Heart left ventricle (tissue), 16 donors: ENCODE results near the gene MS4A6E. TPM values are rescaled to one million over a fixed set of nuclear protein-coding genes. Genes with fewer than 3 reads are reported as not detected.
"Not testable (repeated sequence)": the region's sequence is repeated elsewhere in the genome, so short reads cannot be mapped to it uniquely, and the experiment has no call there.

Experiments
- ATAC-seq, 4 donors: fragments of 200-7000 bp; cut with Tn5 transposase; one replicate each; pipeline ENCODE4 v1.9.1; 2020 to 2022; ENCODE audit warnings: moderate library complexity in 4 of 4, mild to moderate bottlenecking in 3 of 4, moderate number of reproducible peaks in 1 of 4
- DNase-seq, 5 donors: peaks; one replicate each; pipeline ENCODE4 v3.0.0-alpha.2; 2020
- H3K27ac ChIP-seq, 12 donors: fragments of 200-600 bp; sonication (generic) in 4 of 12; one replicate each; pipeline versions ENCODE4 v1.5.0 to v1.8.0; 2016 to 2022; ENCODE audit warnings: mild to moderate bottlenecking in 2 of 12
- H3K27me3 ChIP-seq, 9 donors: fragments of 200-600 bp; sonication (generic) in 2 of 9; one replicate each; pipeline versions ENCODE4 v1.5.1 to v1.8.0; 2016 to 2022; ENCODE audit warnings: mild to moderate bottlenecking in 3 of 9
- H3K36me3 ChIP-seq, 9 donors: fragments of 200-600 bp; sonication (generic) in 2 of 9; one replicate each; pipeline versions ENCODE4 v1.5.0 to v1.8.0; 2018 to 2022; ENCODE audit warnings: mild to moderate bottlenecking in 2 of 9
- H3K4me1 ChIP-seq, 12 donors: fragments of 200-600 bp; sonication (generic) in 4 of 12; one replicate each; pipeline versions ENCODE4 v1.5.0 to v1.8.0; 2016 to 2022; ENCODE audit warnings: mild to moderate bottlenecking in 3 of 12
- H3K4me3 ChIP-seq, 12 donors: fragments of 200-600 bp; sonication (generic) in 4 of 12; one replicate each; pipeline versions ENCODE4 v1.5.0 to v1.8.0; 2017 to 2022; ENCODE audit warnings: mild to moderate bottlenecking in 9 of 12, moderate library complexity in 4 of 12
- H3K9me3 ChIP-seq, 12 donors: fragments of 200-600 bp; sonication (generic) in 4 of 12; one replicate each; pipeline versions ENCODE4 v1.5.0 to v1.8.0; 2016 to 2022; ENCODE audit warnings: mild to moderate bottlenecking in 1 of 12
- POLR2A ChIP-seq, 2 donors: fragments of 450-650 bp; IDR thresholded peaks; one replicate each; pipeline ENCODE4 v1.6.1; 2017; ENCODE audit warnings: antibody characterized with exemption in 2 of 2, mild to moderate bottlenecking in 2 of 2, moderate library complexity in 2 of 2
- WGBS, 4 donors: extraction: QIAGEN DNeasy Blood & Tissue Kit in 2 of 4; methylation state at CpG; one replicate each; pipeline versions ENCODE4 v1.1.5 to v1.1.7; 2013 to 2018; 5-methylcytosine and 5-hydroxymethylcytosine counted together
- intact Hi-C, 10 donors: fragments of 100-400 bp; cut with DNase I; formaldehyde crosslinking; loops; one replicate each; pipeline versions ENCODE4 v1.11.1 to v1.14.2; 2022
- polyA plus RNA-seq, 2 donors: library from polyadenylated mRNA; stranded (reverse); fragments of 200-250 nt; gene quantifications; one replicate each; pipeline ENCODE4 v1.2.3, GENCODE V29; 2013
- total RNA-seq, 9 donors: library from RNA; depleted of rRNA in 2 of 9; stranded (reverse); fragments of >200 nt in 2 of 9; fragmentation: NEBNext Ultra II Directional in 3 of 9; extraction: Animal tissue kit (Norgen Biotek cat#: 25700) in 3 of 9; gene quantifications; one replicate each; pipeline versions ENCODE4 v1.1.0 to v1.2.4, GENCODE V29; 2016 to 2023
- TF ChIP-seq, protein P1 (sequence below), 12 donors: fragments of 200-600 bp; sonication (generic) in 4 of 12; IDR thresholded peaks; one replicate each; pipeline versions ENCODE4 v1.5.0 to v1.8.0; 2018 to 2022; ENCODE audit warnings: antibody characterized with exemption in 12 of 12, mild to moderate bottlenecking in 5 of 12
- donor health status: ischemic (EF 13 %, LVEDD 7.1; RV severe dilation, severe dysfunction).
- donor health status: healthy with polysubstance abuse.
- donor health status: DM: no; HTN: yes; CAD: no.
- donor health status: DM: no; HTN: no; CAD: no.
- donor health status: ischemic (EF 25% LVEDD 6.9; RV normal size, moderate dysfunction).
- donor health status: ischemic (EF 25% LVEDD 5.7; RV mildly dilated, moderate dysfunction).
- donor health status: healthy.
- donor health status: DM: yes; HTN: yes; CAD: no.
- donor health status: ischemic (EF 35%, LVEDD 5.7; RV mildly dilated, moderate dysfunction).
- donor health status: nonischemic (EF 11% LVEDD 7.7; RV severe dilation, severe dysfunction).
- donor health status: DM: yes; HTN: yes; CAD: no.
- donor health status: PGD.
- donor health status: ischemic (EF 29% LVEDD 5.4; RV normal size, mild dysfunction).
- donor health status: nonischemic (EF 23%, LVEDD 6.1; RV moderate dilation, normal function).

The MS4A6E gene
- total and polyA plus RNA-seq, 11 donors = 0.18 TPM; not detected in 10

DNA sequence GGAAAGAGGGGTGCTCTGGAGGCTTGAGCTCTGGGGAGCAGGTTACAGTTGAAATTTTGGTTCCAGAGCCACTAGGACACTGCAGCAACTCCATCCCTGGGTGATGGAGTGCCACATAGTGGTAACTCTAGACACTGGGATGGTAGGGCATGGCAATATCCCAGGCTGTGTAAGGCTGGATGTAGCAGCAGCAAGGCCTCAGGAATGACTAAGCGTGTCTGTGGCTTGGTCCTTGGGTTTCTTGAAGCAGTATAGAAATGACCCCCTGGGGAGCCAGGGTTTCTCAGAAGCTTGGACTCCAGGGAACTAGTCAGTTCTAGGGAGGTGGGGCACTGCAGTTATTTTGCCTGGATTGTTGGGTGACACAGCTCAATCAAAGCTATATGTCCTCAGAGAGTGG, 38.5 kb upstream of the MS4A6E start:
- Histone ChIP-seq H3K4me3 (no peak overlapping the region), H3K27ac (no peak overlapping the region), H3K4me1 (peaks cover 0 to 14% (median 0%) of the 10 kb centered on the region in 12 donors), H3K9me3 (peaks cover 0 to 6% (median 0%) of the 10 kb centered on the region in 12 donors), H3K36me3 (no peaks in the 10 kb centered on the region), H3K27me3 (no peaks in the 10 kb centered on the region)
- ATAC-seq (no peak), DNase-seq (no peak)
- WGBS, 4 donors = 92 to 96% (median 96%) methylated on average over 1 of the region's 1 CpG; no CpG with 5 or more reads in 1 of the 4 donors
- intact Hi-C loops = no loop called here
- TF ChIP-seq, protein P1, sequence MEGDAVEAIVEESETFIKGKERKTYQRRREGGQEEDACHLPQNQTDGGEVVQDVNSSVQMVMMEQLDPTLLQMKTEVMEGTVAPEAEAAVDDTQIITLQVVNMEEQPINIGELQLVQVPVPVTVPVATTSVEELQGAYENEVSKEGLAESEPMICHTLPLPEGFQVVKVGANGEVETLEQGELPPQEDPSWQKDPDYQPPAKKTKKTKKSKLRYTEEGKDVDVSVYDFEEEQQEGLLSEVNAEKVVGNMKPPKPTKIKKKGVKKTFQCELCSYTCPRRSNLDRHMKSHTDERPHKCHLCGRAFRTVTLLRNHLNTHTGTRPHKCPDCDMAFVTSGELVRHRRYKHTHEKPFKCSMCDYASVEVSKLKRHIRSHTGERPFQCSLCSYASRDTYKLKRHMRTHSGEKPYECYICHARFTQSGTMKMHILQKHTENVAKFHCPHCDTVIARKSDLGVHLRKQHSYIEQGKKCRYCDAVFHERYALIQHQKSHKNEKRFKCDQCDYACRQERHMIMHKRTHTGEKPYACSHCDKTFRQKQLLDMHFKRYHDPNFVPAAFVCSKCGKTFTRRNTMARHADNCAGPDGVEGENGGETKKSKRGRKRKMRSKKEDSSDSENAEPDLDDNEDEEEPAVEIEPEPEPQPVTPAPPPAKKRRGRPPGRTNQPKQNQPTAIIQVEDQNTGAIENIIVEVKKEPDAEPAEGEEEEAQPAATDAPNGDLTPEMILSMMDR (IDR thresholded peaks at IDR 0.05) = no peak
- no peak for TF ChIP-seq POLR2A (IDR thresholded peaks at IDR 0.05)

DNA sequence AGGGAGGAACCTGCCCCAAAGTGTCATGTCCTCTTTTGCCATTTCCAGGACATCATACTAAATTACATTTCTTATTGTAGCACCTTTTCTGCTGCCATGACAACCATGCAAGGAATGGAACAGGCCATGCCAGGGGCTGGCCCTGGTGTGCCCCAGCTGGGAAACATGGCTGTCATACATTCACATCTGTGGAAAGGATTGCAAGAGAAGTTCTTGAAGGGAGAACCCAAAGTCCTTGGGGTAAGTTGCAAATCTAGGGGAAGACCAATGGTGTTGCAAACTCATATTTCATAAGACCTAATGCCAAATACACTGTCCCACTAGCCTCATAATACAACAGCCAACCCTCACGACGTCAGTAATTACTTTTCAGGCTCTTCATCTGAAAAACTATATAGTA, 34.9 kb upstream of the MS4A6E start:
- ATAC-seq = no peak
- DNase-seq = no peak
- 78 to 85% (median 83%) methylated on average over 2 of the region's 2 CpGs for WGBS, 4 donors

DNA sequence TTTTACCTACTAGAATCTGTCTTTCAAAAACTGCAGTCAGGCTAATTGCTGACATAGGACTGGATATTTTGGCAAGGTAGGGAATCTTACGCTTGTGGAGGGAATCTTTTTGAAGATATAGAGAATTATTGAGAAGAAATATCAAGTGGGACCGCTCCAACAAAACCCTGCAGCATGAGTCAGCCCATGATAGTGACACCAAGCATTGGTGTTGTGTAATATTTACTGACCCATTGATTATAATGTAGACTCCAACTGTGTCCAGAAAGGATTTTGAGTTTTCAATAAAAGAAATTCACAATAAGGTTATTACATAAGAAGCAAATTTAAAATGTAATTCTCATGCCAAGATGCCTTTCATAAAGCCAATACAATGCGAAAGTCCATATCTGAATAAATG, 25.9 kb upstream of the MS4A6E start:
- H3K27ac ChIP-seq = no peak overlapping the region
- ATAC-seq = no peak
- TF ChIP-seq POLR2A (IDR thresholded peaks at IDR 0.05) = no peak
- TF ChIP-seq, protein P1 (IDR thresholded peaks at IDR 0.05) = no peak
- intact Hi-C loops = no loop called here
- H3K4me3 ChIP-seq = no peak overlapping the region
- no peaks in the 10 kb centered on the region for H3K27me3 ChIP-seq
- no peaks in the 10 kb centered on the region for H3K9me3 ChIP-seq
- WGBS, 4 donors = 72 to 88% (median 84%) methylated on average over 3 of the region's 3 CpGs
- no peaks in the 10 kb centered on the region for H3K4me1 ChIP-seq
- DNase-seq = no peak
- H3K36me3 ChIP-seq = peaks cover 0 to 28% (median 0%) of the 10 kb centered on the region in 9 donors

More for the DNA sequence above, 34.9 kb upstream of the MS4A6E start:
- no peak for TF ChIP-seq POLR2A (IDR thresholded peaks at IDR 0.05)
- TF ChIP-seq, protein P1 (IDR thresholded peaks at IDR 0.05) = no peak
- Histone ChIP-seq H3K4me3 (no peak overlapping the region), H3K4me1 (no peaks in the 10 kb centered on the region), H3K27ac (no peak overlapping the region), H3K9me3 (peaks cover 0 to 6% (median 0%) of the 10 kb centered on the region in 12 donors), H3K36me3 (no peaks in the 10 kb centered on the region), H3K27me3 (no peaks in the 10 kb centered on the region)
- intact Hi-C loops = no loop called here

DNA sequence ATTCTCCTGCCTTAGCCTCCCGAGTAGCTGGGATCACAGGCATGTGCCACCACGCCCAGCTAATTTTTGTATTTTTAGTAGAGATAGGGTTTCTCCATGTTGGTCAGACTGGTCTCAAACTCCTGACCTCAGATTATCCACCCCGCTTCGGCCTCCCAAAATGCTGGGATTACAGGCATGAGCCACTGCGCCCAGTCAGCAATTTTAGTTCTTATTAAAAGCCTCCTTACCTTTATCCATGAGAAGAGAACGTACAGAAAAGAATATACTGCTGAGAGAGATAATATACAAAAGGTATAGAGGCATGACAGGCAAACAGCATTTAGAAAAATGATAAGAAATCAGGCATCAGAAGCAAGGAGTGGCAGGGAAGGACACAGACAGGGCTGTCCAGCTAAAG, 25.2 kb upstream of the MS4A6E start:
- WGBS, 4 donors = 81 to 84% (median 83%) methylated on average over 6 of the region's 6 CpGs
- intact Hi-C loops, ATAC-seq: not testable (repeated sequence)

DNA sequence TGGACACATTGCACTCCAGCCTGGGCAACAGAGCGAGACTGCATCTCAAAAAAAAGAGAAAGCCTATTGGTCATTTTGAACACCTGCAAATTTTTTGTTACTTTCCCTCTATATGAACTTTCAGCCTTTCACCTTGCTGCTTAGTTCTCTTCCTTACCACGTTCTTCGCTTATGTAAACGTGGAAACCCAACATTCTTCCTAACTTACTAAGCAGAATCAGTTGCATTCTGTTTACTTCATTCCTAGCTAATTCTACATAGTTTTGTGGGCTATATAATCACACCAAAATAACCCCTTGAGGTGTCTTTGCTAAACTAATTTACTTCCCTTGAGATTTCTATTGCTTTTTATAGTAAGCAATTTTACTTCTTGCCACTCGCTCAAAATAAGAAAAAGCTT, 23.4 kb upstream of the MS4A6E start:
- 83 to 89% (median 83%) methylated on average over 5 of the region's 5 CpGs for WGBS, 4 donors
- H3K27me3 ChIP-seq = no peaks in the 10 kb centered on the region
- no peak overlapping the region for H3K27ac ChIP-seq
- peaks cover 0 to 38% (median 0%) of the 10 kb centered on the region in 9 donors for H3K36me3 ChIP-seq
- ATAC-seq (no peak), DNase-seq (no peak)
- H3K4me1 ChIP-seq = peaks cover 0 to 7% (median 0%) of the 10 kb centered on the region in 12 donors
- no peak for TF ChIP-seq POLR2A (IDR thresholded peaks at IDR 0.05)
- TF ChIP-seq, protein P1 (IDR thresholded peaks at IDR 0.05) = no peak
- H3K4me3 ChIP-seq = no peak overlapping the region
- no peaks in the 10 kb centered on the region for H3K9me3 ChIP-seq
- intact Hi-C loops = no loop called here

More for the DNA sequence above, 25.2 kb upstream of the MS4A6E start:
- not testable (repeated sequence) for DNase-seq, H3K4me3 ChIP-seq, H3K27me3 ChIP-seq, H3K9me3 ChIP-seq, H3K4me1 ChIP-seq, H3K27ac ChIP-seq
- H3K36me3 ChIP-seq = peaks cover 0 to 35% (median 0%) of the 10 kb centered on the region in 9 donors
